Measurements from ENCODE around the gene MAML2. TPM values are rescaled to one million over a fixed set of nuclear protein-coding genes. Genes with fewer than 3 reads are reported as not detected.

MAML2 gene
- polyA plus RNA-seq, 1 of the 3 experiments (the other 2 are of a cell fraction), result 20.1 TPM

- TF ChIP-seq, protein P1, sequence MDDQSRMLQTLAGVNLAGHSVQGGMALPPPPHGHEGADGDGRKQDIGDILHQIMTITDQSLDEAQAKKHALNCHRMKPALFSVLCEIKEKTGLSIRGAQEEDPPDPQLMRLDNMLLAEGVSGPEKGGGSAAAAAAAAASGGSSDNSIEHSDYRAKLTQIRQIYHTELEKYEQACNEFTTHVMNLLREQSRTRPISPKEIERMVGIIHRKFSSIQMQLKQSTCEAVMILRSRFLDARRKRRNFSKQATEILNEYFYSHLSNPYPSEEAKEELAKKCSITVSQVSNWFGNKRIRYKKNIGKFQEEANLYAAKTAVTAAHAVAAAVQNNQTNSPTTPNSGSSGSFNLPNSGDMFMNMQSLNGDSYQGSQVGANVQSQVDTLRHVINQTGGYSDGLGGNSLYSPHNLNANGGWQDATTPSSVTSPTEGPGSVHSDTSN (IDR thresholded peaks at IDR 0.05), result no peak
- TF ChIP-seq USF2 (IDR thresholded peaks at IDR 0.05; ENCODE audit: borderline replicate concordance, low read depth, low read length) (no peak), FOXJ3 (CRISPR knock-in tag; IDR thresholded peaks at IDR 0.05) (no peak), RFX5 (IDR thresholded peaks at IDR 0.05; ENCODE audit: low read length) (no peak)
Measured at GRCh38 chr11:96036863-96037262, 306.1 kb downstream of the MAML2 start (continued).

DNA sequence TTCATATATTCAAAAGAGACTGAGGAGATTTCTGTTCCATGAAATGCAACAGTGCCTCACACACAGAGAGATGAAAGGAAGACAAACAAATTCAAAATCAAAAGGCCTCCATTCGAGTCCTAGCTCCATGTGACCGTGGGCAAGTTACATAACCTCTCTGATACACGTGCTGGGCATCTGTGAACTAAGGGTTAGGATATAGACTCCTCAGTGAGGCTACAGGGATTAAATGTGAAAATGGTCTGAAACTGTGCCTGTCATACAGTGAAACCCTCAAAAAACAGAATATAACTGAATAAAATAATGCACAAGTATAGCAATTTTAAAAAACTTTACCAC is 307.3 kb downstream of the MAML2 start:
- no peaks in the 10 kb centered on the region for H3K9me2 ChIP-seq
- no peak overlapping the region for H3K27ac ChIP-seq (ENCODE audit: low read depth in 2 of 2, low read length in 1 of 2)
- H3K79me2 ChIP-seq (ENCODE audit: insufficient read depth), result peaks cover 36% of the 10 kb centered on the region
- no peak overlapping the region for H2AFZ ChIP-seq (ENCODE audit: low read depth)
- H3K9me3 ChIP-seq, result no peaks in the 10 kb centered on the region
- peaks cover 0 to 16% of the 10 kb centered on the region in 2 experiments for H3K36me3 ChIP-seq (replicated peaks in 1 of 2; ENCODE audit: control insufficient read depth in 1 of 2, insufficient read depth in 2 of 2, low read length in 1 of 2)
- H3K4me3 ChIP-seq (ENCODE audit: low read depth in 2 of 2, low read length in 1 of 2), result no peak overlapping the region
- no peak overlapping the region for H3K9ac ChIP-seq
- H3K4me2 ChIP-seq, result no peak overlapping the region
- POLR2A ChIA-PET, result no interaction called here
- no peak for DNase-seq
- H3F3A ChIP-seq (replicated peaks; ENCODE audit: insufficient read depth), result peaks cover 6% of the 10 kb centered on the region
- no peaks in the 10 kb centered on the region for H3K4me1 ChIP-seq (ENCODE audit: control insufficient read depth in 1 of 2, insufficient read depth in 2 of 2, low read depth in 1 of 2, low read length in 1 of 2)
- CTCF ChIA-PET, result interaction anchor here (1.0 to 2.1 kb wide), 3 partner anchors 9 to 307 kb away, joined by 3 to 10 read pairs (median 7); partner anchors contain the start of gene MAML2
- no peaks in the 10 kb centered on the region for H3K27me3 ChIP-seq (ENCODE audit: insufficient read depth)
- no peaks in the 10 kb centered on the region for H4K20me1 ChIP-seq (ENCODE audit: insufficient read depth)
- 76% methylated on average over 3 of the region's 3 CpGs for WGBS (ENCODE audit: low lambda C conversion rate)
- TF ChIP-seq MEF2A (IDR thresholded peaks at IDR 0.05; ENCODE audit: borderline replicate concordance, low read depth), result no peak
- no peak for TF ChIP-seq GABPA (IDR thresholded peaks at IDR 0.05; ENCODE audit: low read depth)
- no peak for TF ChIP-seq FOXM1 (IDR thresholded peaks at IDR 0.05; ENCODE audit: low read depth)
- no peak for TF ChIP-seq JUND (IDR thresholded peaks at IDR 0.05)
- no peak for TF ChIP-seq CTCF (IDR thresholded peaks at IDR 0.05)
- TF ChIP-seq SIN3A (IDR thresholded peaks at IDR 0.05; ENCODE audit: borderline replicate concordance, low read depth, low read length), result no peak
- no peak for TF ChIP-seq TEAD4 (IDR thresholded peaks at IDR 0.05; ENCODE audit: borderline replicate concordance, insufficient read depth)
- no peak for TF ChIP-seq POLR2AphosphoS5 (IDR thresholded peaks at IDR 0.05; ENCODE audit: low read depth, low read length)
- TF ChIP-seq GATA2 (CRISPR knock-in tag; IDR thresholded peaks at IDR 0.05), result no peak
- no peak for TF ChIP-seq NFIC (IDR thresholded peaks at IDR 0.05; ENCODE audit: borderline replicate concordance)
- TF ChIP-seq ZBTB33 (IDR thresholded peaks at IDR 0.05; ENCODE audit: borderline replicate concordance, low read depth), result no peak
- TF ChIP-seq TAF1 (IDR thresholded peaks at IDR 0.05; ENCODE audit: borderline replicate concordance, low read depth, low read length), result no peak
- TF ChIP-seq USF2 (IDR thresholded peaks at IDR 0.05; ENCODE audit: borderline replicate concordance, low read depth, low read length), result no peak
- TF ChIP-seq RFX5 (IDR thresholded peaks at IDR 0.05; ENCODE audit: low read length), result no peak
- no peak for TF ChIP-seq EP300 (IDR thresholded peaks at IDR 0.05; ENCODE audit: borderline replicate concordance in 1 of 2, low read depth in 1 of 2, low read length in 1 of 2)
- TF ChIP-seq TCF12 (IDR thresholded peaks at IDR 0.05), result no peak
- TF ChIP-seq YY1 (IDR thresholded peaks at IDR 0.05; ENCODE audit: low read depth), result no peak

Measured in SK-N-SH (cell line).